AG04450 (cell line): Measurements from ENCODE around the gene KCNQ4. TPM values are rescaled to one million over a fixed set of nuclear protein-coding genes. Genes with fewer than 3 reads are reported as not detected.

Source experiments
- CTCF ChIA-PET: fragments of 300-600, 350-600 bp; formaldehyde crosslinking; extraction: SDS; loops from one replicate; lab custom pipeline; 2022; ENCODE audit warnings: antibody characterized with exemption, inconsistent platforms; lab: Charles Lee
- POLR2A ChIA-PET: fragments of 350-600 bp; formaldehyde crosslinking; extraction: SDS; loops from one replicate; lab custom pipeline; 2021; ENCODE audit warnings: antibody characterized with exemption, inconsistent platforms; lab: Yijun Ruan, JAX
- DNase-seq: peaks from one replicate; pipeline ENCODE4 v3.0.0-alpha.2; 2011; ENCODE audit warnings: low read depth, low spot score
- H3K27ac ChIP-seq: one replicate; pipeline ENCODE4 v1.5.1; 2012; ENCODE audit warnings: low read depth, low read length, control low read depth
- H3K27me3 ChIP-seq: one replicate; pipeline ENCODE4 v1.6.0; 2012; ENCODE audit warnings: low read length; ENCODE audit not compliant: control insufficient read depth, insufficient read depth
- H3K4me3 ChIP-seq: 2 replicates; pipeline ENCODE4 v1.5.1; 2011; ENCODE audit warnings: mild to moderate bottlenecking, low read depth, low read length, control low read depth
- H3K9me3 ChIP-seq: 2 replicates; pipeline ENCODE4 v1.5.1; 2012; ENCODE audit warnings: low read length; ENCODE audit not compliant: control insufficient read depth, insufficient read depth
- polyA plus RNA-seq: library from polyadenylated mRNA; depleted of rRNA; stranded (reverse); fragments of >200 nt; gene quantifications from 2 replicates; pipeline ENCODE4 v1.2.3, GENCODE V29; 2011
- TF ChIP-seq, protein P1 (sequence below): IDR thresholded peaks from 2 replicates; pipeline ENCODE4 v1.5.1; 2011; ENCODE audit warnings: low read depth, low read length, control low read depth, inconsistent platforms

Gene KCNQ4
- polyA plus RNA-seq, 1 experiment = not detected

DNA sequence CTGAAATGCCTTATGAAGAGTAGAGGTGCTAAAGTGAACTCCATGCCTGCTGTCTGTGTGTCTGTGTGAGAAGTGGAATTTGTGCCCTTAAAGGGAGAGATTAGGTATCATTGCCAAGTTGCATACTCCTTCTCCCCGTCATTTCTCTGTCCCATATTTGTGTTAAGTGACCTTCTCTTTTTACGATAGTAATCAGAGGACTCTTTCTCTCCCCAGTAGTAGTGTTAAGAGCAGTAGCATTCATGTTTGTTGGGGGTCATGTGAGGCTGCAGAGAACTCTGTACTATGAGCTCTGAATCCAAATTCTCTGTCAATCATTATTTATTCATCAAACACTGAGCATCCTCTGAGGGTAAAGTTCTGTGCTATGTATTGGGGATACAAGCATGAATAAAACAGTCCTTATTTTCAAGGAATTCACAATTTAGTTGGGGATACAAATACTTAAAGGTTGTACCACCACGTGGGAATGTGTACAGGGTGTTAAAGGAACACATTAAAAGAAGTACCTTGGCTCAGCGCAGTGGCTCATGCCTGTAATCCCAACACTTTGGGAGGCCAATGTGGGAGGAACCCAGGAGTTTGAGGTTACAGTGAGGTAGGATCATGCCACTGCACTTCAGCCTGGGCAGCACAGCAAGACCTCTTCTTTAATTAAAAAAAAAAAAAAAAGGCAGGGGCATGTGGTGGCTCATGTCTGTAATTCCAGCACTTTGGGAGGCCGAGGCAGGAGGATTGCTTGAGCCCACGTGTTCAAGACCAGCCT is 24.8 kb upstream of the KCNQ4 start:
- no peaks in the 10 kb centered on the region for H3K9me3 ChIP-seq
- no peak overlapping the region for H3K4me3 ChIP-seq
- H3K27me3 ChIP-seq = no peaks in the 10 kb centered on the region
- ChIA-PET POLR2A (no interaction called here), CTCF (interaction anchor here (1.6 kb wide), 1 partner anchor 16 kb away, joined by 4 read pairs; no protein-coding TSS in a partner anchor)
- no peak overlapping the region for H3K27ac ChIP-seq
- TF ChIP-seq, protein P1, sequence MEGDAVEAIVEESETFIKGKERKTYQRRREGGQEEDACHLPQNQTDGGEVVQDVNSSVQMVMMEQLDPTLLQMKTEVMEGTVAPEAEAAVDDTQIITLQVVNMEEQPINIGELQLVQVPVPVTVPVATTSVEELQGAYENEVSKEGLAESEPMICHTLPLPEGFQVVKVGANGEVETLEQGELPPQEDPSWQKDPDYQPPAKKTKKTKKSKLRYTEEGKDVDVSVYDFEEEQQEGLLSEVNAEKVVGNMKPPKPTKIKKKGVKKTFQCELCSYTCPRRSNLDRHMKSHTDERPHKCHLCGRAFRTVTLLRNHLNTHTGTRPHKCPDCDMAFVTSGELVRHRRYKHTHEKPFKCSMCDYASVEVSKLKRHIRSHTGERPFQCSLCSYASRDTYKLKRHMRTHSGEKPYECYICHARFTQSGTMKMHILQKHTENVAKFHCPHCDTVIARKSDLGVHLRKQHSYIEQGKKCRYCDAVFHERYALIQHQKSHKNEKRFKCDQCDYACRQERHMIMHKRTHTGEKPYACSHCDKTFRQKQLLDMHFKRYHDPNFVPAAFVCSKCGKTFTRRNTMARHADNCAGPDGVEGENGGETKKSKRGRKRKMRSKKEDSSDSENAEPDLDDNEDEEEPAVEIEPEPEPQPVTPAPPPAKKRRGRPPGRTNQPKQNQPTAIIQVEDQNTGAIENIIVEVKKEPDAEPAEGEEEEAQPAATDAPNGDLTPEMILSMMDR = no peak
- DNase-seq = no peak

DNA sequence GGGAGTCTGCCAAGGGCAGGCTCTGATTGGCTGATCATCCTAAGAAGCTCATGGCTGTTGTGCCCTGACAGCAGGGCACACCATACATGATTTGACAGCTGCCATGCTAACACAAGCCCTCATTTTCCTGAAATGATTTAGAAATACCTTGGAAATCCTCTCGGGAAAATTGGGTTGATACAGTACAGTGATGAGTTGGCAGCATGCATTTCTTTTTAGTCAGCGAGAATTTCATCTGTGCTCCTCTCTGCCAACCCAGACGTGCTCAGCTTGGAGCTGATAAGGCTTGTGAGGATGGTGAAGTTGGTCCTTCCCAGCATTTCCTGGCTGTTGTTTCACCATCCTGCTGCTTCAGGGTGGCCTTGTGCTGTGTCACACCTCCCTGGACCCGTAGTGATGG is 22.6 kb upstream of the KCNQ4 start:
- Histone ChIP-seq H3K27me3 (no peaks in the 10 kb centered on the region), H3K4me3 (no peak overlapping the region), H3K27ac (no peak overlapping the region), H3K9me3 (no peaks in the 10 kb centered on the region)
- TF ChIP-seq, protein P1 = no peak
- no peak for DNase-seq
- ChIA-PET POLR2A (no interaction called here), CTCF (no interaction called here)

DNA sequence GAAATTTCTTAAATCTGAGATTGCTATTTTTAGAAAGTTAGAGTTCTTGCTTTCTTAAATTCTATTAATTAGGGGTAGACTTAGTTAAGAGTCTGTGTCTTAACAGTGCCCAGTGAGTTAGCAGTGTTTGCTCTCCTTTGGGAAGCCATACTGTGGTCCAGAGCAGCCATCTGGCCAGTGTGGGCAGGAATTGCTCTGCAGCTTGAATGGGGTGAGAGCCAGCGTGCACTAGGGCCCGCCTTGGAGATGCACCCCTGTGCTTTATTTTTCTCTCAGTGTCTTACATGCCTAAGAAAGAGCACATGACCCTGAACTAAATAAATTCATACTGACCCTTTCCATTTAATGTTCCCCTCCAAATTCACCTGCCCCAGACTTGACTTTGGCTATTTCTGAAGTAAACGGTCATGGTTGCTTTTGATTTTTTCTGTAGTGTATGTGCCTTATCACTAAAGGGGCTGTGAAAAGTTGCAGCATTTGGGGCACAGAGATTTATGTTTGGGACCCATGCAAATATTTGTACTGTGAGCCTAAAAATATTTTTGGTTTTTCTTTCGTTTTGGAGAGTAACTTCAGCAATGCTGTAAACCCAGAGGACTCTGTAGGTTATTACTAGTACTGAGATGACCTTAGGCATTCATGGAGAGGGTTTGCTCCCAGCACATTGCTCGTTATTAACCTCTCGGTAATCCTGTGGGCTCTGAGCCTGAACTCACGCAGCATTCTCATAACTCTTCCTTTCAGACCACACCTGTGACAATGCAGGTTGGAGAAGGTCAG is 21.3 kb upstream of the KCNQ4 start:
- Histone ChIP-seq H3K27ac (no peak overlapping the region), H3K27me3 (no peaks in the 10 kb centered on the region), H3K4me3 (no peak overlapping the region), H3K9me3 (no peaks in the 10 kb centered on the region)
- no peak for DNase-seq
- ChIA-PET POLR2A (no interaction called here), CTCF (interaction anchor here (4.5 kb wide), 1 partner anchor 11 kb away, joined by 31 read pairs; no protein-coding TSS in a partner anchor)
- TF ChIP-seq, protein P1 = no peak

DNA sequence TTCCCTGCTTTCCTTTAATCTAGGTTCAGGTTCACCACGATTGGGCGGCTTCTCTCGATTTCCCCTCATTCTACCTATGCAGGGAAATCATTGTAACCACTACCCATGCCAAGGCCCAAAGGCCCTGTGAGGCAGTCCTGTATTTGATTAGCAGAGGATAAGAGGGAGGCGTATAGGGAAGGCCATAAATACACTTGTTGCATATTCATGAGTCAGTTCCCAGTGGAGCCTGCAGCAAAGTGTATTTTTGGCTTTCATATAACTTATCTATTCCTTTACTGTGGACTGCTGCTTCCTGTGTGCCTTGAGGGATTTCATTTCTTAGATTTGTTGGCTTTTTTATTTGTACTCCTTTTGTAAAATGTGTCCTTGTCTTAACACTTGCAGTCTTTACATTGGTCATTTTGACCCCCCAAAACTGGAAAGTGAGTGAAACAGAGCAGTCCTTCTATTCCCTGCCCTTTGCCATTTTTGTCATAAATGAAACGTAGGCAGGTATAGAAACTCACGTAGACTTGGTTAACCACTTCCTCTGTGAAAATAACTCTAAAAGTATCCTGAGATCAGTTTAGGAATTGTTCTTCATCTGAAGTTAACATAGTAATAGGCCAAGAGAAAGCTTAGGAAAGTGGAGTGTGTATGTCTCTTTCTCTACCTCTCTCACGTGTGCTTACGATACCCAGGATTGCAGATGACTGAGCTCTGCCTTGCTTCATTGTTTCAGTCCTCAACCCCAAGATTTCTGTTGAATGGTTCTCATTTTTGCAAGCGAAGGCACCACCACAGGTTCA is 19.6 kb upstream of the KCNQ4 start:
- DNase-seq = no peak
- ChIA-PET POLR2A (interaction anchor here (1.9 kb wide), 1 partner anchor 72 kb away, joined by 7 read pairs; the partner anchor contains the start of gene NFYC), CTCF (interaction anchor here (4.5 kb wide), 1 partner anchor 10 kb away, joined by 31 read pairs; no protein-coding TSS in a partner anchor)
- TF ChIP-seq, protein P1 = no peak
- Histone ChIP-seq H3K27ac (no peak overlapping the region), H3K4me3 (no peak overlapping the region), H3K9me3 (no peaks in the 10 kb centered on the region), H3K27me3 (no peaks in the 10 kb centered on the region)
